HL-60/S4 (cell line): Measurements from ENCODE around the gene DDT.
"Not testable (repeated sequence)": the region's sequence is repeated elsewhere in the genome, so short reads cannot be mapped to it uniquely, and the experiment has no call there.

ENCODE experiments used
- in situ Hi-C: fragments of 300-500 bp; cut with MboI; formaldehyde crosslinking; loops from 2 replicates; pipeline ENCODE4 v1.14.3; 2022; ENCODE audit warnings: low sequenced_read_pairs

The DDT gene

GRCh38 chr22:23954193-23954990, 19.8 kb downstream of the DDT start:
- in situ Hi-C loops, result not testable (repeated sequence)

- in situ Hi-C loops, result not testable (repeated sequence)
Measured at GRCh38 chr22:23953485-23953884, 20.8 kb downstream of the DDT start.

GRCh38 chr22:23952794-23953405, 21.3 kb downstream of the DDT start:
- in situ Hi-C loops, result not testable (repeated sequence)

DNA sequence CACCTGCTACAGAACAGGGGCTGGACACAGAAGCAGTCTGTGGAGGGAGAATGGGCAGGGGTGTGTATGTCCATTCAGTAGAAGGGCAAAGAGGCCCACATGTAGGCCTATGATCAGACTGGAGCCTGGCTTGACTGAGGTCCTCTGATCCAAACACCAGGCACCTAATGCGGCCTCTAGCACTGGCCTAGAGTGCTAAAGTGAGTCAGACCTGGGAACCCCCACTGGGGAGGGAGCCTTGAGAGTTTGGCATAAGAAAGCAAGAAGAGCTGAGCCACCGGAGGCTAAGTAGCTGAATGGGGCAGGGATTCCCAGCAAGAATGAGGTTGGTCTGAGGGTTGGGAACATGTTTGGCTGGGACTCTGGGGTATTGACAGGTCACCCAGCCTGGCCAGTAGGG, 22.9 kb downstream of the DDT start:
- in situ Hi-C loops, result not testable (repeated sequence)

- in situ Hi-C loops, result not testable (repeated sequence)
Measured at GRCh38 chr22:23949764-23950163, 24.5 kb downstream of the DDT start.

GRCh38 chr22:23947391-23947790, 26.9 kb downstream of the DDT start:
- in situ Hi-C loops, result not testable (repeated sequence)

DNA sequence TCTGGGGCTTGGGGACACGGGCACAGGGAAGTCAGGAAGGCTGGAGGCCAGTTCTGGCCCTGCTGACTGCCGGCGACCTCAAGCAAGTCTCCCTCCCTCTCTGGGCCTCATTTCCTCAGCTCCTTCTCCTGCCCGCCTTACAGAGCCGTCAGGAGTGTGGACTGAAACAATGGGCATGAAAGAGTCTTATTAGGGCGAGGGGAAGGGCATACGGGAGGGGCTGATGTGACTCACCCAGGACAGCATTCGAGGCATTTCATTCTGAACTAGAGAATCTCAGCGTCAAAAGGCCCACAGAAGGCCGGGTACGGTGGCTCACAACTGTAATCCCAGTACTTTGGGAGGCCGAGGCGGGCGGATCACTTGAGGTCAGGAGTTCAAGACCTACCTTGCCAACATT, 34.1 kb downstream of the DDT start:
- in situ Hi-C loops, result not testable (repeated sequence)

DNA sequence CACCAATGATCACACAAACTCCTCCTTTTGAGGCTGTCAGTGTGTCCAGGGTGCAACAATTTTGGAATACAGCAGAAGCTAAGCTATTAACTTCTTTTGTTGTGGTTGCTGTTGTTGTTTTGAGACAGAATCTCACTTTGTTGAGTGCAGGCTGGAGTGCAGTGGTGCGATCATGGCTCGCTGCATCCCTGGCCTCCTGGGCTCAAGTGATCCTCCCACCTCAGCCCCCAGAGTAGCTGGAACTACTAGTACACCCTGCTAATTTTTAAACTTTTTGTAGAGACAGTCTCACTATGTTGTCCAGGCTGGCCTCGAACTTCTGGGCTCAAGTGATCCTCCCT, 35.3 kb downstream of the DDT start:
- in situ Hi-C loops, result loop anchor here (5.0 kb wide), 1 partner anchor 68 kb away; the partner anchor contains the start of gene GSTT4

DNA sequence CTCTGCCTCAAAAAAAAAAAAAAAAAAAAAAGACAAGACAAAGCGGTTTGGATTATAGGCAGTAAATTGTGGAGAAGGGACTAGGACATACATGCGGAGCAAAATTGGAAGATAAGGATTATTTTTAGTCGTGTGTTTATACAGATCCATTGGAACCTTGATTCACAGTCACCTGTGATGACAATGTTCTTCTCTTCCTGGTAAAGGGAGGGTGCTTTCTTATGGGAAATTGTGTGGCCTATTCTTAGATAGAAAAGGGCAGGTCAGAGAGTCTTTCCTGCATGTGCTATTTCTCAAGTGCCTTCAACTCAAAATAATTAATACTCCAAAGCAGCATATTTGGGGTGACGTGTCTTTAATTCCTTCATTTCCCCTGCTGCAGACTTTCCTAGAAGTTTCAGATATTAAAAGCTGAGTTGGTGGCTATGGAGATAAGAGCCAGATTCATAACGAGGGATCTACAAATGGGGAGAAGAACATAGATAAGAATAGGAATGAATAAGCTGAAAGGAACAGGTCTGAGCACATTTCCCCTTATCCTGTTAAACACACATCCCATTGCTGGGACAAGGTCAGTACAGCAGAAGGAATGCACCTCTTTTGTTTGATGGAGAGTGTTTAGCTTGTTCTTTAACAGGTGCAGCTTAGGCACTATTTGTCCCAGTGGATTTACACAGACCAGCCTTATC, 35.8 kb downstream of the DDT start:
- in situ Hi-C loops, result loop anchor here (5.0 kb wide), 1 partner anchor 69 kb away; the partner anchor contains the start of gene GSTT4

- in situ Hi-C loops, result no loop called here
Measured at GRCh38 chr22:23926561-23926960, 47.7 kb downstream of the DDT start.

- in situ Hi-C loops, result no loop called here
Measured at GRCh38 chr22:23925020-23925606, 49.1 kb downstream of the DDT start.

- in situ Hi-C loops, result no loop called here
Measured at GRCh38 chr22:23922921-23923320, 51.3 kb downstream of the DDT start.

DNA sequence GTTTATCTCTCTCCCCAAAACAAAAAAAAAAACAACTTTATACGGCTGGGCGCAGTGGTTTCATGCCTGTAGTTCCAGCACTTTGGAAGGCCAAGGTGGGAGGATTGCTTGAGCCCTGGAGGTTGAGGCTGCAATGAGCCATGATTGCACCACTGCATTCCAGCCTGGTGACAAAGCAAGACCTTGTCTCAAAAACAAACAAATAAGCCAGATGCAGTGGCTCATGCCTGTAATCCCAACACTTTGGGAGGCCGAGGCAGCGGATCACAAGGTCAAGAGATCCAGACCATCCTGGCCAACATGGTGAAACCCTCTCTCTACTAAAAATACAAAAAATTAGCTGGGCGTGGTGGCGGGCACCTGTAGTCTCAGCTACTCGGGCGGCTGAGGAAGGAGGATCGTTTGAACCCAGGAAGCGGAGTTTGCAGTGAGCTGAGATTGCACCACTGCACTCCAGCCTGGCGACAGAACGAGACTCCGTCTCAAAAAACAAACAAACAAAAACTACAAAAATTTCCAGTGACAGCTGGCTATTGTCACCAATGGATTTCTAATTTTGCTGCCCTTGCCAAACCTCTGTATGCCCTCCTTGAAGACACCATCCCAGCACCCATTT, 52.5 kb downstream of the DDT start:
- in situ Hi-C loops, result not testable (repeated sequence)
